Ovary (tissue), 3 donors: Measurements from ENCODE around the gene ACE2.

ENCODE experiments used
- CTCF ChIP-seq, 3 donors: fragments of 450-650 bp in 2 of 3; fragments of 200-600 bp in 1 of 3; IDR thresholded peaks; one replicate each; pipeline versions ENCODE4 v1.5.1 to v1.8.0; 2016 to 2022; ENCODE audit warnings: antibody characterized with exemption in 3 of 3, mild to moderate bottlenecking in 1 of 3
- POLR2A ChIP-seq: fragments of 450-650 bp; IDR thresholded peaks from one replicate; pipeline ENCODE4 v1.6.1; 2017; ENCODE audit warnings: antibody characterized with exemption, mild to moderate bottlenecking, moderate library complexity
- donor health status: DM: no; HTN: no; CAD: no.

- no peak for TF ChIP-seq POLR2A
- TF ChIP-seq CTCF (IDR thresholded peaks at IDR 0.05), result no peak
Measured at GRCh38 chrX:15547356-15547755, 53.4 kb downstream of the ACE2 start.
